Measurements from ENCODE around the gene MAPK9. TPM values are rescaled to one million over a fixed set of nuclear protein-coding genes. Genes with fewer than 3 reads are reported as not detected.

The MAPK9 gene
- total and polyA plus RNA-seq, 9 of the 15 experiments (the other 6 are each of a cell fraction or from before 2014, with no cell fraction given): 4.8 to 58.0 (median 29.9) TPM

- intact Hi-C loops (cut with micrococcal nuclease) (no loop called here), in situ Hi-C loops (cut with MboI) (no loop called here)
- Histone ChIP-seq H3K4me1 (replicated peaks in 1 of 2; ENCODE audit: control insufficient read depth in 2 of 2, insufficient read depth in 2 of 2, low read length in 2 of 2) (no peaks in the 10 kb centered on the region; a peak in 1 of 5 replicates), H4K20me1 (replicated peaks; ENCODE audit: control insufficient read depth, insufficient read depth, low read length) (no peaks in the 10 kb centered on the region), H3K36me3 (ENCODE audit: control insufficient read depth, insufficient read depth, low read length) (no peaks in the 10 kb centered on the region), H3K27ac (ENCODE audit: extremely low read depth, low read depth, low read length) (no peak overlapping the region), H3K79me2 (ENCODE audit: control insufficient read depth, insufficient read depth, low read length) (no peaks in the 10 kb centered on the region), H2AFZ (ENCODE audit: low read depth, low read length) (no peak overlapping the region), H3K4me2 (ENCODE audit: insufficient read depth, low read length) (no peak overlapping the region), H3K27me3 (ENCODE audit: control insufficient read depth in 2 of 2, insufficient read depth in 2 of 2, low read length in 2 of 2) (peaks cover 38 to 58% of the 10 kb centered on the region in 2 experiments), H3K4me3 (no peak overlapping the region), H3K9ac (ENCODE audit: insufficient read depth in 1 of 2, low read depth in 2 of 2, low read length in 2 of 2) (no peak overlapping the region), H3K9me1 (ENCODE audit: control insufficient read depth, insufficient read depth, low read length) (no peaks in the 10 kb centered on the region), H3K9me3 (replicated peaks; ENCODE audit: control insufficient read depth, insufficient read depth, low read depth, low read length) (no peaks in the 10 kb centered on the region)
- BruUV-seq (replicated peaks): no TSS peak
- no peak for FAIRE-seq
- ChIA-PET POLR2A (interaction anchor here (0.9 kb wide), 1 partner anchor 11 kb away, joined by 4 read pairs; no protein-coding TSS in a partner anchor), CTCF (ENCODE audit: low intra/inter-chr PET ratio) (no interaction called here)
- no peak for DNase-seq (ENCODE audit: extremely low read depth in 1 of 4, low spot score in 3 of 4)
- whole genome bisulfite sequencing (ENCODE audit: insufficient coverage, low coverage, missing lambda C conversion rate): 11% methylated on average over 17 of the region's 17 CpGs
- TF ChIP-seq TAF15 (IDR thresholded peaks at IDR 0.05; ENCODE audit: low read depth, low read length) (no peak), KLF16 (IDR thresholded peaks at IDR 0.05) (no peak), ZBTB8A (IDR thresholded peaks at IDR 0.05; ENCODE audit: partially characterized antibody) (no peak)
- no peak for ATAC-seq
Measured at GRCh38 chr5:180303226-180304015, 11.5 kb upstream of the MAPK9 start.

- POLR2A ChIA-PET: interaction anchor here (0.7 kb wide), 2 partner anchors 12 to 47 kb away, joined by 3 to 5 read pairs; no protein-coding TSS in a partner anchor
- intact Hi-C loops (cut with micrococcal nuclease): no loop called here
- H3K9me1 ChIP-seq (ENCODE audit: control insufficient read depth, insufficient read depth, low read length): no peaks in the 10 kb centered on the region
- no peak overlapping the region for H3K4me2 ChIP-seq (ENCODE audit: insufficient read depth, low read length)
- no peak for DNase-seq (ENCODE audit: extremely low read depth in 1 of 4, low spot score in 3 of 4)
- no peaks in the 10 kb centered on the region; a peak in 3 of 5 replicates for H3K4me1 ChIP-seq (replicated peaks in 1 of 2; ENCODE audit: control insufficient read depth in 2 of 2, insufficient read depth in 2 of 2, low read length in 2 of 2)
- no TSS peak for BruUV-seq (replicated peaks)
- H3K4me3 ChIP-seq: no peak overlapping the region
- H4K20me1 ChIP-seq (replicated peaks; ENCODE audit: control insufficient read depth, insufficient read depth, low read length): no peaks in the 10 kb centered on the region; the same call in 1 of the 2 replicates
- no peaks in the 10 kb centered on the region for H3K9me3 ChIP-seq (replicated peaks; ENCODE audit: control insufficient read depth, insufficient read depth, low read depth, low read length)
- CTCF ChIA-PET (ENCODE audit: low intra/inter-chr PET ratio): interaction anchor here (0.6 kb wide), 1 partner anchor 543 kb away, joined by 5 read pairs; no protein-coding TSS in a partner anchor
- in situ Hi-C loops (cut with MboI): no loop called here
- no peak for TF ChIP-seq BRD4 (IDR thresholded peaks at IDR 0.05)
- no peak for TF ChIP-seq TCF7 (IDR thresholded peaks at IDR 0.05; ENCODE audit: borderline replicate concordance)
- no peak for TF ChIP-seq TCF7L2 (IDR thresholded peaks at IDR 0.05; ENCODE audit: low read depth, low read length)
- TF ChIP-seq UBTF (IDR thresholded peaks at IDR 0.05; ENCODE audit: borderline replicate concordance in 1 of 2, low read depth in 2 of 2, low read length in 2 of 2): no peak
- TF ChIP-seq MBD2 (IDR thresholded peaks at IDR 0.05; ENCODE audit: borderline replicate concordance, low read depth): no peak
- TF ChIP-seq SAFB2 (IDR thresholded peaks at IDR 0.05; ENCODE audit: borderline replicate concordance, low read depth, low read length, severe bottlenecking): no peak
- no peak for TF ChIP-seq THRB (CRISPR knock-in tag; conservative IDR thresholded peaks at IDR 0.05)
- TF ChIP-seq PTRF (tag; IDR thresholded peaks at IDR 0.05): no peak
- TF ChIP-seq POLR2H (tag; IDR thresholded peaks at IDR 0.05; ENCODE audit: low read depth): no peak
- H3K36me3 ChIP-seq (ENCODE audit: control insufficient read depth, insufficient read depth, low read length): no peaks in the 10 kb centered on the region
- H3K79me2 ChIP-seq (ENCODE audit: control insufficient read depth, insufficient read depth, low read length): no peaks in the 10 kb centered on the region
- 9% methylated on average over 9 of the region's 10 CpGs for WGBS (ENCODE audit: insufficient coverage, low coverage, missing lambda C conversion rate)
- no peak for ATAC-seq
- H3K9ac ChIP-seq (ENCODE audit: insufficient read depth in 1 of 2, low read depth in 2 of 2, low read length in 2 of 2): no peak overlapping the region
- no peak overlapping the region for H3K27ac ChIP-seq (ENCODE audit: extremely low read depth, low read depth, low read length)
- FAIRE-seq: no peak
- H3K27me3 ChIP-seq (ENCODE audit: control insufficient read depth in 2 of 2, insufficient read depth in 2 of 2, low read length in 2 of 2): peaks cover 35 to 54% of the 10 kb centered on the region in 2 experiments
- H2AFZ ChIP-seq (ENCODE audit: low read depth, low read length): no peak overlapping the region
Measured at GRCh38 chr5:180302256-180302655, 10.4 kb upstream of the MAPK9 start.

Data from K562 (cell line).